ENCODE measurements around the gene DDIT4L.

DNA sequence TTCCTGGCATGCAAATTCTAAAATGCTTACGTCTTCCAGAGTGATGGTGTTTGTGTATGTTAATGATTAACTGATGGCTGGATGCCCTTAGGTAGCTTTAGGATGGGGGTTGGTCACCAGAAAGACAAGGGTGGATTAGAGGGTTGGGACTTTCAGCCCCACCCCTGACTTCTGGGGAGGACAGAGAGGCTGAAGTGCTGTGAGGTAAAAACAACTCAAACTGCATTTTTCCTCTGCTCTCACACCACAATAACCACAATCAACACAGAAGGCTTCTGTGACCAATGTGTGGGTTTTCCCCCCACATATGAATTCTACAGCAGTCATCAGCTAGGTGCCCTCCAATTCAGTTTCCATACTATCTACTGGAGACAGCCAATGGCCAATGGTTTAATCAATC lies 18.7 kb upstream of the DDIT4L start:
- TF ChIP-seq, protein P1, sequence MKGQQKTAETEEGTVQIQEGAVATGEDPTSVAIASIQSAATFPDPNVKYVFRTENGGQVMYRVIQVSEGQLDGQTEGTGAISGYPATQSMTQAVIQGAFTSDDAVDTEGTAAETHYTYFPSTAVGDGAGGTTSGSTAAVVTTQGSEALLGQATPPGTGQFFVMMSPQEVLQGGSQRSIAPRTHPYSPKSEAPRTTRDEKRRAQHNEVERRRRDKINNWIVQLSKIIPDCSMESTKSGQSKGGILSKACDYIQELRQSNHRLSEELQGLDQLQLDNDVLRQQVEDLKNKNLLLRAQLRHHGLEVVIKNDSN (IDR thresholded peaks at IDR 0.05; ENCODE audit: borderline replicate concordance, low read depth), result no peak
- TF ChIP-seq, protein P2, sequence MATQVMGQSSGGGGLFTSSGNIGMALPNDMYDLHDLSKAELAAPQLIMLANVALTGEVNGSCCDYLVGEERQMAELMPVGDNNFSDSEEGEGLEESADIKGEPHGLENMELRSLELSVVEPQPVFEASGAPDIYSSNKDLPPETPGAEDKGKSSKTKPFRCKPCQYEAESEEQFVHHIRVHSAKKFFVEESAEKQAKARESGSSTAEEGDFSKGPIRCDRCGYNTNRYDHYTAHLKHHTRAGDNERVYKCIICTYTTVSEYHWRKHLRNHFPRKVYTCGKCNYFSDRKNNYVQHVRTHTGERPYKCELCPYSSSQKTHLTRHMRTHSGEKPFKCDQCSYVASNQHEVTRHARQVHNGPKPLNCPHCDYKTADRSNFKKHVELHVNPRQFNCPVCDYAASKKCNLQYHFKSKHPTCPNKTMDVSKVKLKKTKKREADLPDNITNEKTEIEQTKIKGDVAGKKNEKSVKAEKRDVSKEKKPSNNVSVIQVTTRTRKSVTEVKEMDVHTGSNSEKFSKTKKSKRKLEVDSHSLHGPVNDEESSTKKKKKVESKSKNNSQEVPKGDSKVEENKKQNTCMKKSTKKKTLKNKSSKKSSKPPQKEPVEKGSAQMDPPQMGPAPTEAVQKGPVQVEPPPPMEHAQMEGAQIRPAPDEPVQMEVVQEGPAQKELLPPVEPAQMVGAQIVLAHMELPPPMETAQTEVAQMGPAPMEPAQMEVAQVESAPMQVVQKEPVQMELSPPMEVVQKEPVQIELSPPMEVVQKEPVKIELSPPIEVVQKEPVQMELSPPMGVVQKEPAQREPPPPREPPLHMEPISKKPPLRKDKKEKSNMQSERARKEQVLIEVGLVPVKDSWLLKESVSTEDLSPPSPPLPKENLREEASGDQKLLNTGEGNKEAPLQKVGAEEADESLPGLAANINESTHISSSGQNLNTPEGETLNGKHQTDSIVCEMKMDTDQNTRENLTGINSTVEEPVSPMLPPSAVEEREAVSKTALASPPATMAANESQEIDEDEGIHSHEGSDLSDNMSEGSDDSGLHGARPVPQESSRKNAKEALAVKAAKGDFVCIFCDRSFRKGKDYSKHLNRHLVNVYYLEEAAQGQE (IDR thresholded peaks at IDR 0.05; ENCODE audit: low read depth, low read length), result no peak
- no peak for TF ChIP-seq EZH2phosphoT487 (IDR thresholded peaks at IDR 0.05; ENCODE audit: borderline replicate concordance, low read depth)
- TF ChIP-seq GATA2 (CRISPR knock-in tag; IDR thresholded peaks at IDR 0.05), result no peak
- no peak for TF ChIP-seq SMC3 (IDR thresholded peaks at IDR 0.05; ENCODE audit: low read depth, low read length)
- TF ChIP-seq, protein P3, sequence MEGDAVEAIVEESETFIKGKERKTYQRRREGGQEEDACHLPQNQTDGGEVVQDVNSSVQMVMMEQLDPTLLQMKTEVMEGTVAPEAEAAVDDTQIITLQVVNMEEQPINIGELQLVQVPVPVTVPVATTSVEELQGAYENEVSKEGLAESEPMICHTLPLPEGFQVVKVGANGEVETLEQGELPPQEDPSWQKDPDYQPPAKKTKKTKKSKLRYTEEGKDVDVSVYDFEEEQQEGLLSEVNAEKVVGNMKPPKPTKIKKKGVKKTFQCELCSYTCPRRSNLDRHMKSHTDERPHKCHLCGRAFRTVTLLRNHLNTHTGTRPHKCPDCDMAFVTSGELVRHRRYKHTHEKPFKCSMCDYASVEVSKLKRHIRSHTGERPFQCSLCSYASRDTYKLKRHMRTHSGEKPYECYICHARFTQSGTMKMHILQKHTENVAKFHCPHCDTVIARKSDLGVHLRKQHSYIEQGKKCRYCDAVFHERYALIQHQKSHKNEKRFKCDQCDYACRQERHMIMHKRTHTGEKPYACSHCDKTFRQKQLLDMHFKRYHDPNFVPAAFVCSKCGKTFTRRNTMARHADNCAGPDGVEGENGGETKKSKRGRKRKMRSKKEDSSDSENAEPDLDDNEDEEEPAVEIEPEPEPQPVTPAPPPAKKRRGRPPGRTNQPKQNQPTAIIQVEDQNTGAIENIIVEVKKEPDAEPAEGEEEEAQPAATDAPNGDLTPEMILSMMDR (IDR thresholded peaks at IDR 0.05), result no peak
- no peak for TF ChIP-seq POLR2AphosphoS5 (IDR thresholded peaks at IDR 0.05; ENCODE audit: low read depth, low read length)
- TF ChIP-seq NFIC (IDR thresholded peaks at IDR 0.05; ENCODE audit: borderline replicate concordance), result no peak
